A549 (cell line): ENCODE results near the gene SLC27A2.

ENCODE experiments used
- BHLHE40 ChIP-seq: IDR thresholded peaks from 2 replicates; pipeline ENCODE4 v1.6.1; 2012; ENCODE audit warnings: low read depth, low read length, inconsistent platforms
- POLR2A ChIP-seq: IDR thresholded peaks from 2 replicates; pipeline ENCODE4 v1.6.1; 2012; ENCODE audit warnings: mild to moderate bottlenecking, low read length
- RAD21 ChIP-seq, 2 experiments: fragments of >200 bp in 1 of 2; sonication (Bioruptor Twin) in 1 of 2; formaldehyde crosslinking in 1 of 2; IDR thresholded peaks in 1 of 2; conservative IDR thresholded peaks in 1 of 2; 2 replicates in 1 of 2; 3 replicates in 1 of 2; pipeline ENCODE4 v1.6.1; 2012 to 2018; ENCODE audit warnings: inconsistent platforms in 1 of 2
- SMC3 ChIP-seq: fragments of >200 bp; sonication (Bioruptor Twin); formaldehyde crosslinking; IDR thresholded peaks from 3 replicates; pipeline ENCODE4 v1.6.1; 2018; ENCODE audit warnings: inconsistent platforms
- SREBF2 ChIP-seq: fragments of 450-650 bp; IDR thresholded peaks from 2 replicates; pipeline ENCODE4 v1.6.1; 2014; ENCODE audit warnings: mild to moderate bottlenecking, moderate library complexity
- ZNF302 ChIP-seq: fragments of 250-450 bp; sonication (Bioruptor Pico); IDR thresholded peaks from 2 replicates; pipeline ENCODE4 v1.9.0; 2021; ENCODE audit warnings: inconsistent platforms, mild to moderate bottlenecking, moderate library complexity
- TF ChIP-seq, protein P1 (sequence below): fragments of >200 bp; sonication (Bioruptor Twin); formaldehyde crosslinking; IDR thresholded peaks from 3 replicates; pipeline ENCODE4 v1.5.1; 2016
- TF ChIP-seq, protein P2 (sequence below): fragments of 200-600 bp; sonication (generic); IDR thresholded peaks from 2 replicates; pipeline ENCODE4 v1.6.1; 2016; ENCODE audit warnings: antibody characterized with exemption, mild to moderate bottlenecking, moderate library complexity

DNA sequence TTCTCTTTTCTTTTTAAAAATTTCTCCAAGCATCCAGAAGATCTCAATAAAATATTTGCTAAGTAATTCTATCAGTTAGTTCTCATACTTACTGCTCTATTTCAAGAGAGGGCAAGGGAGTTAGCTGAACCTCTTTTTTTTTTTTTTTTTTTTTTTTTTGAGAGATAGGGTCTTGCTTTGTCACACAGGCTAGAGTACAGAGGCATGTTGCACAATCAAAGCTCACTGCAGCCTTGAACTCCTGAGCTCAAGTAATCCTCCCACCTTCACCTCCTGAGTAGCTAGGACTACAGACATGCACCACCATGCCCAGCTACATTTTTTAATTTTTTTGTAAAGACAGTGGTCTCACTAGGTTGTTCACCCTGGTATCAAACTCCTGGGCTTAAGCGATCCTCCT, 62.2 kb downstream of the SLC27A2 start:
- TF ChIP-seq POLR2A (no peak), SMC3 (no peak), ZNF302 (CRISPR knock-in tag) (no peak), RAD21 (conservative IDR thresholded peaks at IDR 0.05 in 1 of 2, IDR thresholded peaks at IDR 0.05 in 1 of 2) (no peak), SREBF2 (no peak), BHLHE40 (no peak)
- TF ChIP-seq, protein P1, sequence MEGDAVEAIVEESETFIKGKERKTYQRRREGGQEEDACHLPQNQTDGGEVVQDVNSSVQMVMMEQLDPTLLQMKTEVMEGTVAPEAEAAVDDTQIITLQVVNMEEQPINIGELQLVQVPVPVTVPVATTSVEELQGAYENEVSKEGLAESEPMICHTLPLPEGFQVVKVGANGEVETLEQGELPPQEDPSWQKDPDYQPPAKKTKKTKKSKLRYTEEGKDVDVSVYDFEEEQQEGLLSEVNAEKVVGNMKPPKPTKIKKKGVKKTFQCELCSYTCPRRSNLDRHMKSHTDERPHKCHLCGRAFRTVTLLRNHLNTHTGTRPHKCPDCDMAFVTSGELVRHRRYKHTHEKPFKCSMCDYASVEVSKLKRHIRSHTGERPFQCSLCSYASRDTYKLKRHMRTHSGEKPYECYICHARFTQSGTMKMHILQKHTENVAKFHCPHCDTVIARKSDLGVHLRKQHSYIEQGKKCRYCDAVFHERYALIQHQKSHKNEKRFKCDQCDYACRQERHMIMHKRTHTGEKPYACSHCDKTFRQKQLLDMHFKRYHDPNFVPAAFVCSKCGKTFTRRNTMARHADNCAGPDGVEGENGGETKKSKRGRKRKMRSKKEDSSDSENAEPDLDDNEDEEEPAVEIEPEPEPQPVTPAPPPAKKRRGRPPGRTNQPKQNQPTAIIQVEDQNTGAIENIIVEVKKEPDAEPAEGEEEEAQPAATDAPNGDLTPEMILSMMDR, result no peak
- TF ChIP-seq, protein P2, sequence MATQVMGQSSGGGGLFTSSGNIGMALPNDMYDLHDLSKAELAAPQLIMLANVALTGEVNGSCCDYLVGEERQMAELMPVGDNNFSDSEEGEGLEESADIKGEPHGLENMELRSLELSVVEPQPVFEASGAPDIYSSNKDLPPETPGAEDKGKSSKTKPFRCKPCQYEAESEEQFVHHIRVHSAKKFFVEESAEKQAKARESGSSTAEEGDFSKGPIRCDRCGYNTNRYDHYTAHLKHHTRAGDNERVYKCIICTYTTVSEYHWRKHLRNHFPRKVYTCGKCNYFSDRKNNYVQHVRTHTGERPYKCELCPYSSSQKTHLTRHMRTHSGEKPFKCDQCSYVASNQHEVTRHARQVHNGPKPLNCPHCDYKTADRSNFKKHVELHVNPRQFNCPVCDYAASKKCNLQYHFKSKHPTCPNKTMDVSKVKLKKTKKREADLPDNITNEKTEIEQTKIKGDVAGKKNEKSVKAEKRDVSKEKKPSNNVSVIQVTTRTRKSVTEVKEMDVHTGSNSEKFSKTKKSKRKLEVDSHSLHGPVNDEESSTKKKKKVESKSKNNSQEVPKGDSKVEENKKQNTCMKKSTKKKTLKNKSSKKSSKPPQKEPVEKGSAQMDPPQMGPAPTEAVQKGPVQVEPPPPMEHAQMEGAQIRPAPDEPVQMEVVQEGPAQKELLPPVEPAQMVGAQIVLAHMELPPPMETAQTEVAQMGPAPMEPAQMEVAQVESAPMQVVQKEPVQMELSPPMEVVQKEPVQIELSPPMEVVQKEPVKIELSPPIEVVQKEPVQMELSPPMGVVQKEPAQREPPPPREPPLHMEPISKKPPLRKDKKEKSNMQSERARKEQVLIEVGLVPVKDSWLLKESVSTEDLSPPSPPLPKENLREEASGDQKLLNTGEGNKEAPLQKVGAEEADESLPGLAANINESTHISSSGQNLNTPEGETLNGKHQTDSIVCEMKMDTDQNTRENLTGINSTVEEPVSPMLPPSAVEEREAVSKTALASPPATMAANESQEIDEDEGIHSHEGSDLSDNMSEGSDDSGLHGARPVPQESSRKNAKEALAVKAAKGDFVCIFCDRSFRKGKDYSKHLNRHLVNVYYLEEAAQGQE, result no peak
